SK-N-SH treated with all-trans-retinoic acid at 6 μM for 48 hours (cell line): Measurements from ENCODE around the gene SHF.

Experiments used
- ATAC-seq: fragments of 200-7000 bp; cut with Tn5 transposase; 3 replicates; pipeline ENCODE4 v1.9.1; 2020; ENCODE audit warnings: mild to moderate bottlenecking, moderate library complexity
- ARNTL ChIP-seq: fragments of 450-650 bp; formaldehyde crosslinking; IDR thresholded peaks from 2 replicates; pipeline ENCODE4 v1.5.0; 2020; ENCODE audit warnings: low read depth, mild to moderate bottlenecking, moderate library complexity, borderline replicate concordance
- BACH2 ChIP-seq: fragments of 250-450 bp; sonication (Bioruptor Pico); IDR thresholded peaks from 2 replicates; pipeline ENCODE4 v1.9.0; 2021; ENCODE audit warnings: mild to moderate bottlenecking, borderline replicate concordance
- CREB5 ChIP-seq: fragments of 250-450 bp; sonication (Bioruptor Pico); IDR thresholded peaks from 2 replicates; pipeline ENCODE4 v1.5.1; 2020; ENCODE audit warnings: low read depth, mild to moderate bottlenecking, moderate library complexity
- CSDC2 ChIP-seq: fragments of 250-450 bp; sonication (Bioruptor Pico); IDR thresholded peaks from 2 replicates; pipeline ENCODE4 v1.5.0; 2020; ENCODE audit warnings: mild to moderate bottlenecking, moderate library complexity
- CSRNP3 ChIP-seq: fragments of 250-450 bp; sonication (Bioruptor Pico); IDR thresholded peaks from 2 replicates; pipeline ENCODE4 v1.5.1; 2021; ENCODE audit warnings: mild to moderate bottlenecking, moderate library complexity
- GLIS3 ChIP-seq: fragments of 250-450 bp; sonication (Bioruptor Pico); IDR thresholded peaks from 2 replicates; pipeline ENCODE4 v1.5.0; 2020; ENCODE audit warnings: mild to moderate bottlenecking, moderate library complexity
- ISL1 ChIP-seq: fragments of 250-450 bp; sonication (Bioruptor Pico); IDR thresholded peaks from 2 replicates; pipeline ENCODE4 v2.1.2; 2022; ENCODE audit warnings: mild to moderate bottlenecking, moderate library complexity
- OSR1 ChIP-seq: fragments of 250-450 bp; sonication (Bioruptor Pico); IDR thresholded peaks from 2 replicates; pipeline ENCODE4 v1.8.0; 2022; ENCODE audit warnings: moderate library complexity, mild to moderate bottlenecking, inconsistent platforms
- RARB ChIP-seq: fragments of 250-450 bp; sonication (Bioruptor Pico); IDR thresholded peaks from 2 replicates; pipeline ENCODE4 v1.8.0; 2021; ENCODE audit warnings: mild to moderate bottlenecking, moderate library complexity
- SNAI2 ChIP-seq: fragments of 250-450 bp; sonication (Bioruptor Pico); IDR thresholded peaks from 2 replicates; pipeline ENCODE4 v1.5.0; 2020; ENCODE audit warnings: mild to moderate bottlenecking, moderate library complexity
- TCF4 ChIP-seq: fragments of 250-450 bp; sonication (Bioruptor Pico); IDR thresholded peaks from 2 replicates; pipeline ENCODE4 v1.8.0; 2021; ENCODE audit warnings: mild to moderate bottlenecking, moderate library complexity, borderline replicate concordance
- TOX ChIP-seq: fragments of 250-450 bp; sonication (Bioruptor Pico); IDR thresholded peaks from 2 replicates; pipeline ENCODE4 v1.8.0; 2021; ENCODE audit warnings: mild to moderate bottlenecking, moderate library complexity, borderline replicate concordance
- TSHZ2 ChIP-seq: fragments of 250-450 bp; sonication (Bioruptor Pico); IDR thresholded peaks from 2 replicates; pipeline ENCODE4 v1.5.0; 2020; ENCODE audit warnings: mild to moderate bottlenecking, moderate library complexity
- ZC3H10 ChIP-seq: fragments of 250-450 bp; sonication (Bioruptor Pico); IDR thresholded peaks from 2 replicates; pipeline ENCODE4 v1.5.1; 2021; ENCODE audit warnings: mild to moderate bottlenecking, moderate library complexity
- ZFP30 ChIP-seq: fragments of 450-650 bp; formaldehyde crosslinking; IDR thresholded peaks from 2 replicates; pipeline ENCODE4 v1.5.0; 2022; ENCODE audit warnings: mild to moderate bottlenecking, moderate library complexity
- ZNF565 ChIP-seq: fragments of 450-650 bp; formaldehyde crosslinking; conservative IDR thresholded peaks from 2 replicates; pipeline ENCODE4 v1.5.0; 2020; ENCODE audit warnings: low read depth, mild to moderate bottlenecking, moderate library complexity
- ZNF70 ChIP-seq: fragments of 450-650 bp; formaldehyde crosslinking; IDR thresholded peaks from 2 replicates; pipeline ENCODE4 v1.5.0; 2020; ENCODE audit warnings: mild to moderate bottlenecking, moderate library complexity
- ZNF8 ChIP-seq: fragments of 450-650 bp; formaldehyde crosslinking; IDR thresholded peaks from 2 replicates; pipeline ENCODE4 v1.5.0; 2020; ENCODE audit warnings: mild to moderate bottlenecking, moderate library complexity
- TF ChIP-seq, protein P1 (sequence below): fragments of 250-450 bp; sonication (Bioruptor Pico); IDR thresholded peaks from 2 replicates; pipeline ENCODE4 v1.8.0; 2021; ENCODE audit warnings: low read depth, mild to moderate bottlenecking, moderate library complexity, borderline replicate concordance
- TF ChIP-seq, protein P2 (sequence below): fragments of 250-450 bp; sonication (Bioruptor Pico); IDR thresholded peaks from 2 replicates; pipeline ENCODE4 v1.8.0; 2020; ENCODE audit warnings: mild to moderate bottlenecking, moderate library complexity, borderline replicate concordance

SHF gene

GRCh38 chr15:45120081-45120972 lies 67.4 kb downstream of the SHF start:
- TF ChIP-seq GLIS3 (CRISPR knock-in tag), result no peak
- TF ChIP-seq CREB5, result no peak
- no peak for TF ChIP-seq RARB (CRISPR knock-in tag)
- TF ChIP-seq TCF4 (CRISPR knock-in tag), result no peak
- TF ChIP-seq OSR1 (CRISPR knock-in tag), result no peak
- no peak for TF ChIP-seq ARNTL (CRISPR knock-in tag)
- no peak for TF ChIP-seq CSRNP3
- TF ChIP-seq ISL1, result no peak
- no peak for TF ChIP-seq TOX
- TF ChIP-seq, protein P1, sequence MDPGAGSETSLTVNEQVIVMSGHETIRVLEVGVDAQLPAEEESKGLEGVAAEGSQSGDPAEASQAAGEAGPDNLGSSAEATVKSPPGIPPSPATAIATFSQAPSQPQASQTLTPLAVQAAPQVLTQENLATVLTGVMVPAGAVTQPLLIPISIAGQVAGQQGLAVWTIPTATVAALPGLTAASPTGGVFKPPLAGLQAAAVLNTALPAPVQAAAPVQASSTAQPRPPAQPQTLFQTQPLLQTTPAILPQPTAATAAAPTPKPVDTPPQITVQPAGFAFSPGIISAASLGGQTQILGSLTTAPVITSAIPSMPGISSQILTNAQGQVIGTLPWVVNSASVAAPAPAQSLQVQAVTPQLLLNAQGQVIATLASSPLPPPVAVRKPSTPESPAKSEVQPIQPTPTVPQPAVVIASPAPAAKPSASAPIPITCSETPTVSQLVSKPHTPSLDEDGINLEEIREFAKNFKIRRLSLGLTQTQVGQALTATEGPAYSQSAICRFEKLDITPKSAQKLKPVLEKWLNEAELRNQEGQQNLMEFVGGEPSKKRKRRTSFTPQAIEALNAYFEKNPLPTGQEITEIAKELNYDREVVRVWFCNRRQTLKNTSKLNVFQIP (CRISPR knock-in tag), result no peak

DNA sequence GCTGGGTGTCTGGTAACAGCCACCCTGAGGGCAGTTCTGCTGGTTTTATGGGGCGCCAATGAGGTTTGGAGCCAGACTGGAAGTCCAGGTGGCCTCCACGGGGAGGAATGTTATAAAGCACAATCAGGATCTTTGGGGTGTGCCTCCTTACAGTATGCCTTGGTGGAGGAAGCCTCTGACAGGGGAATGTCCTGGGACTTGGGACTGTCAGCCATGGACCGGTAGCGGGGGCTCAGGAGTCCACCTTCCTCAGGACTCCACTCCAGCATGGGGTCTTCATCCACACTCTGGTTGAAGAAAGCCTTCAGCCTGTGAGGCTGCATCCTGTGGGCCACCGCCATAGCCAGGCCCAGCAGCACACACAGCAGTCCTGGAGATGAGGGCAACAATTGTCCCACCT lies 68.8 kb downstream of the SHF start:
- ATAC-seq, result no peak
- TF ChIP-seq ISL1 (no peak), ZNF565 (no peak), ZNF70 (no peak), ZC3H10 (no peak), ARNTL (CRISPR knock-in tag) (no peak), RARB (CRISPR knock-in tag) (no peak), BACH2 (CRISPR knock-in tag) (no peak), GLIS3 (CRISPR knock-in tag) (no peak), ZNF8 (CRISPR knock-in tag) (no peak), TSHZ2 (CRISPR knock-in tag) (no peak)

More at GRCh38 chr15:45120081-45120972, 67.4 kb downstream of the SHF start:
- no peak for ATAC-seq

DNA sequence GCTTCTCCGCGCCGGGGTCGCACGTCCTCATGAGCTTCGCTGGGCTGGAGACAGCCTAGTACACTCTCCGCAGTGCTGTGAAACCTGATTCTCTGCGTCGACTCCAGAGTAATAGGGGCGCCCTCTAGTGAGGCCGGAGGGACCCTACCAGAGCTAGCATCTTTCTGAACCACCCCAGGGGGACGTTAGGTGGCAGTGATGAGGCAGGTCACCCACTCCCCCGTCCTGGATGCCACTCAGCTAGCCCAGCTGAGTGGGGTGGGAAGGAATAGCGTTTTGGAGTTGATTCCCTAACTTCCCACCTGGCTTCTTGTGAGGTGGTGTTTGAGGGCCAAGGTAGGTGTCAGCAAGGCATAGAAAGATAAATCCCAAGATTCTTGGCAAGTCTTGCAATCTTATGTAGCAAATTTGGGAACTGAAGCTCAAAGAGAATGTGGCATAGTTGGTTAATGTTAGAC lies 69.6 kb downstream of the SHF start:
- TF ChIP-seq ZNF70, result no peak
- TF ChIP-seq CSDC2 (CRISPR knock-in tag), result no peak
- TF ChIP-seq OSR1 (CRISPR knock-in tag), result no peak
- TF ChIP-seq, protein P2, sequence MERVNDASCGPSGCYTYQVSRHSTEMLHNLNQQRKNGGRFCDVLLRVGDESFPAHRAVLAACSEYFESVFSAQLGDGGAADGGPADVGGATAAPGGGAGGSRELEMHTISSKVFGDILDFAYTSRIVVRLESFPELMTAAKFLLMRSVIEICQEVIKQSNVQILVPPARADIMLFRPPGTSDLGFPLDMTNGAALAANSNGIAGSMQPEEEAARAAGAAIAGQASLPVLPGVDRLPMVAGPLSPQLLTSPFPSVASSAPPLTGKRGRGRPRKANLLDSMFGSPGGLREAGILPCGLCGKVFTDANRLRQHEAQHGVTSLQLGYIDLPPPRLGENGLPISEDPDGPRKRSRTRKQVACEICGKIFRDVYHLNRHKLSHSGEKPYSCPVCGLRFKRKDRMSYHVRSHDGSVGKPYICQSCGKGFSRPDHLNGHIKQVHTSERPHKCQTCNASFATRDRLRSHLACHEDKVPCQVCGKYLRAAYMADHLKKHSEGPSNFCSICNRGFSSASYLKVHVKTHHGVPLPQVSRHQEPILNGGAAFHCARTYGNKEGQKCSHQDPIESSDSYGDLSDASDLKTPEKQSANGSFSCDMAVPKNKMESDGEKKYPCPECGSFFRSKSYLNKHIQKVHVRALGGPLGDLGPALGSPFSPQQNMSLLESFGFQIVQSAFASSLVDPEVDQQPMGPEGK (CRISPR knock-in tag), result no peak
- no peak for TF ChIP-seq ZC3H10
- TF ChIP-seq, protein P1 (CRISPR knock-in tag), result no peak
- no peak for TF ChIP-seq ISL1
- no peak for TF ChIP-seq ZFP30 (CRISPR knock-in tag)
- TF ChIP-seq ZNF565, result no peak
- TF ChIP-seq GLIS3 (CRISPR knock-in tag), result no peak
- no peak for TF ChIP-seq TOX
- no peak for TF ChIP-seq BACH2 (CRISPR knock-in tag)
- TF ChIP-seq CSRNP3, result no peak
- TF ChIP-seq SNAI2 (CRISPR knock-in tag), result no peak
- no peak for TF ChIP-seq CREB5
- peak; percentile 99 for ATAC-seq
